Activated CD4-positive, alpha-beta T cell treated with anti-CD3 and anti-CD28 coated beads, Interleukin-2, Interleukin-6, amounts not matched to agents 100 ng/mL and 50 ng/mL, durations not matched to agents 16 hours and 8 hours (primary cell): ENCODE measurements around the gene SEMA6D.

Experiments used
- DNase-seq: peaks from one replicate; pipeline ENCODE4 v3.0.0-alpha.2; 2020

Gene SEMA6D

GRCh38 chr15:47744496-47744895 lies 27.2 kb downstream of the SEMA6D start:
- no peak for DNase-seq

- DNase-seq: no peak
These were observed 27.7 kb downstream of the SEMA6D start for GRCh38 chr15:47744973-47745372.

- no peak for DNase-seq
These were observed 29.2 kb downstream of the SEMA6D start for GRCh38 chr15:47746516-47746915.

- no peak for DNase-seq
These were observed 32.9 kb downstream of the SEMA6D start for GRCh38 chr15:47750030-47750739.

GRCh38 chr15:47750740-47751262 lies 33.5 kb downstream of the SEMA6D start:
- no peak for DNase-seq

- no peak for DNase-seq
These were observed 36.3 kb downstream of the SEMA6D start for GRCh38 chr15:47753591-47753990.

- no peak for DNase-seq
These were observed 37.0 kb downstream of the SEMA6D start for GRCh38 chr15:47754312-47754711.

- DNase-seq: no peak
These were observed 38.6 kb downstream of the SEMA6D start for GRCh38 chr15:47755941-47756340.

- DNase-seq: no peak
These were observed 39.6 kb downstream of the SEMA6D start for GRCh38 chr15:47756872-47757271.

- no peak for DNase-seq
These were observed 40.0 kb downstream of the SEMA6D start for GRCh38 chr15:47757331-47757730.

GRCh38 chr15:47762621-47763020 lies 45.3 kb downstream of the SEMA6D start:
- DNase-seq: no peak

GRCh38 chr15:47764666-47765065 lies 47.4 kb downstream of the SEMA6D start:
- no peak for DNase-seq

GRCh38 chr15:47766406-47766805 lies 49.1 kb downstream of the SEMA6D start:
- DNase-seq: no peak

GRCh38 chr15:47767035-47767434 lies 49.7 kb downstream of the SEMA6D start:
- DNase-seq: no peak

- DNase-seq: no peak
These were observed 51.4 kb downstream of the SEMA6D start for GRCh38 chr15:47768735-47769134.

- DNase-seq: no peak
These were observed 51.9 kb downstream of the SEMA6D start for GRCh38 chr15:47769166-47769565.

- no peak for DNase-seq
These were observed 55.8 kb downstream of the SEMA6D start for GRCh38 chr15:47773143-47773542.

- DNase-seq: no peak
These were observed 61.0 kb downstream of the SEMA6D start for GRCh38 chr15:47778263-47778770.

- DNase-seq: no peak
These were observed 63.7 kb downstream of the SEMA6D start for GRCh38 chr15:47780971-47781370.

- DNase-seq: no peak
These were observed 64.2 kb downstream of the SEMA6D start for GRCh38 chr15:47781527-47781926.

- DNase-seq: no peak
These were observed 67.5 kb downstream of the SEMA6D start for GRCh38 chr15:47784820-47785219.

- no peak for DNase-seq
These were observed 69.1 kb downstream of the SEMA6D start for GRCh38 chr15:47786371-47786770.

GRCh38 chr15:47787875-47788274 lies 70.6 kb downstream of the SEMA6D start:
- DNase-seq: no peak

GRCh38 chr15:47788685-47789084 lies 71.4 kb downstream of the SEMA6D start:
- no peak for DNase-seq

- no peak for DNase-seq
These were observed 73.9 kb downstream of the SEMA6D start for GRCh38 chr15:47791161-47791560.
